Keratinocyte (primary cell): ENCODE data around the gene HPSE2.

Experiments used
- EZH2 ChIP-seq: IDR thresholded peaks from one replicate; pipeline ENCODE4 v1.6.1; 2012; ENCODE audit warnings: inconsistent platforms, mild to moderate bottlenecking, low read length, moderate library complexity
- TF ChIP-seq, protein P1 (sequence below), 3 experiments: IDR thresholded peaks in 1 of 3; conservative IDR thresholded peaks in 1 of 3; optimal IDR thresholded peaks in 1 of 3; 2 replicates in 2 of 3; 3 replicates in 1 of 3; pipeline versions ENCODE3 to v1.5.1; 2011; ENCODE audit warnings: low read length in 3 of 3, mild to moderate bottlenecking in 3 of 3, moderate library complexity in 2 of 3, control low read depth in 1 of 3, inconsistent platforms in 1 of 3; ENCODE audit not compliant: insufficient read depth in 2 of 3; ENCODE audit errors: extremely low read depth in 1 of 3

DNA sequence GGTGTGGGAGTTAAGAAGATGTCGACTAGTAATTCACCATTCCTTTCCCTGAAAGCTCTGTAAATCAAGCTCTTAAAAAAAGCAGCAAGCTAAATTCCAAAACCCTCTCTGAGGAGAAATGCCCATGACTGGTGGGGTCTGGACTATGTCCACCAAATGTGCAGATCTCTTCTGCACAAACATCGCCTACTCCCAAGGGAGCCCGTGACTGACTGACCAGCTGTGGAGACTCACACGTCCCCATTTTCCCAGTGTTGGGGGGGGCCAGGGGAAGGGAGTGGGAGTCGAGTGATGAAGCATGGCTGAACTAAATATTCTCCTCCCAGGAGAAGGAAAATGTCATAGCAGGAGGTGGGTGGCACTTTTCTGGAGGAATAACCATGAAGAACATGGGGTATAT, 624.8 kb downstream of the HPSE2 start:
- TF ChIP-seq, protein P1, sequence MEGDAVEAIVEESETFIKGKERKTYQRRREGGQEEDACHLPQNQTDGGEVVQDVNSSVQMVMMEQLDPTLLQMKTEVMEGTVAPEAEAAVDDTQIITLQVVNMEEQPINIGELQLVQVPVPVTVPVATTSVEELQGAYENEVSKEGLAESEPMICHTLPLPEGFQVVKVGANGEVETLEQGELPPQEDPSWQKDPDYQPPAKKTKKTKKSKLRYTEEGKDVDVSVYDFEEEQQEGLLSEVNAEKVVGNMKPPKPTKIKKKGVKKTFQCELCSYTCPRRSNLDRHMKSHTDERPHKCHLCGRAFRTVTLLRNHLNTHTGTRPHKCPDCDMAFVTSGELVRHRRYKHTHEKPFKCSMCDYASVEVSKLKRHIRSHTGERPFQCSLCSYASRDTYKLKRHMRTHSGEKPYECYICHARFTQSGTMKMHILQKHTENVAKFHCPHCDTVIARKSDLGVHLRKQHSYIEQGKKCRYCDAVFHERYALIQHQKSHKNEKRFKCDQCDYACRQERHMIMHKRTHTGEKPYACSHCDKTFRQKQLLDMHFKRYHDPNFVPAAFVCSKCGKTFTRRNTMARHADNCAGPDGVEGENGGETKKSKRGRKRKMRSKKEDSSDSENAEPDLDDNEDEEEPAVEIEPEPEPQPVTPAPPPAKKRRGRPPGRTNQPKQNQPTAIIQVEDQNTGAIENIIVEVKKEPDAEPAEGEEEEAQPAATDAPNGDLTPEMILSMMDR (optimal IDR thresholded peaks at IDR 0.05 in 1 of 3, IDR thresholded peaks at IDR 0.05 in 1 of 3, conservative IDR thresholded peaks at IDR 0.05 in 1 of 3; ENCODE audit: extremely low read depth in 1 of 3, insufficient read depth in 2 of 3, low read length in 3 of 3) = no peak
- TF ChIP-seq EZH2 = no peak
